ENCODE measurements around the gene PAPLN.

DNA sequence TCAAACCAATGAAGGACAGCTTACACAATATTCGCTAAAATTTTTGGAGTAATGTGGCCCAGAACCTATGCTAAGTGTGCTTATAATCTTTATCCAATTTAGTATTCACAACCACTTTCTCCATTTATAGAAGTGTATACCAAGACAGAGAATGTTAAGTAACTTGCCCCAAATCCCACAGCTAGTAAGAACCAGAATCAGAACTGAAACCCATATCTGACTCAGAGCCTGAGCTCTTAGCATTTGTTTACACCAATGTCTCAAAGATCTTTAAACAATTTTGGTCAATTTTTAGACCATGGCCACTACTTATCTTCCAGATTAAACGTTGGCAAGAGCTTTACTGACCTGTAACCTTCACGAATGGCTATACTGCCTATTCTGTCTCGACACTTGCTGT is 53.0 kb downstream of the PAPLN start:
- TF ChIP-seq CTCF (IDR thresholded peaks at IDR 0.05; ENCODE audit: low read depth, low read length) = no peak
- no peak for TF ChIP-seq EZH2phosphoT487 (IDR thresholded peaks at IDR 0.05; ENCODE audit: low read depth)
